Kidney (tissue), 14 donors: ENCODE results near the gene GALNT6. TPM values are rescaled to one million over a fixed set of nuclear protein-coding genes. Genes with fewer than 3 reads are reported as not detected.

Experiments
- DNase-seq, 5 donors: peaks; one replicate each; pipeline ENCODE4 v3.0.0-alpha.2; 2013 to 2020
- FAIRE-seq: peaks from 2 replicates; lab custom pipeline; 2012; peaks lifted over from hg19 to GRCh38; lab: Jason Lieb, UNC
- H3K27ac ChIP-seq, 2 donors: one replicate each; pipeline ENCODE4 v1.7.0; 2013; ENCODE audit warnings: low read depth in 2 of 2, low read length in 2 of 2, inconsistent platforms in 1 of 2
- H3K27me3 ChIP-seq: one replicate; pipeline ENCODE4 v1.7.1; 2013; ENCODE audit warnings: low read length, inconsistent platforms; ENCODE audit not compliant: control insufficient read depth, insufficient read depth
- H3K36me3 ChIP-seq, 3 donors: one replicate each; pipeline versions ENCODE4 v1.7.0 to v1.7.1; 2013; ENCODE audit warnings: low read length in 3 of 3, control low read depth in 1 of 3, inconsistent platforms in 1 of 3; ENCODE audit not compliant: insufficient read depth in 3 of 3, control insufficient read depth in 2 of 3
- H3K4me1 ChIP-seq, 3 donors: one replicate each; pipeline versions ENCODE4 v1.7.0 to v1.7.1; 2013; ENCODE audit warnings: low read length in 3 of 3, inconsistent platforms in 1 of 3, low read depth in 1 of 3; ENCODE audit not compliant: control insufficient read depth in 2 of 3, insufficient read depth in 2 of 3
- H3K4me3 ChIP-seq, 3 donors: one replicate each; pipeline versions ENCODE4 v1.7.0 to v1.8.1; 2013; ENCODE audit warnings: low read length in 3 of 3, control low read depth in 1 of 3, inconsistent platforms in 1 of 3
- H3K9ac ChIP-seq, 3 donors: one replicate each; pipeline versions ENCODE4 v1.7.0 to v1.7.1; 2013; ENCODE audit warnings: low read length in 3 of 3, control low read depth in 1 of 3, inconsistent platforms in 1 of 3
- H3K9me3 ChIP-seq, 3 donors: one replicate each; pipeline versions ENCODE4 v1.7.0 to v1.7.1; 2013; ENCODE audit warnings: low read length in 3 of 3, control low read depth in 1 of 3, inconsistent platforms in 1 of 3; ENCODE audit not compliant: control insufficient read depth in 2 of 3, insufficient read depth in 1 of 3
- intact Hi-C: fragments of 100-400 bp; cut with DNase I; formaldehyde crosslinking; loops from one replicate; pipeline ENCODE4 v1.11.1; 2022
- polyA plus RNA-seq: library from polyadenylated mRNA; stranded (reverse); fragments of 350-450 nt; fragmentation: Illumina TruSeq; extraction: RNeasy Lipid Tissue Mini Kit (QIAGEN cat#74804); gene quantifications from one replicate; pipeline ENCODE4 v1.2.3, GENCODE V29; 2014; ENCODE audit warnings: low read depth, low replicate concordance; ENCODE audit not compliant: insufficient read depth
- total RNA-seq: library from RNA; stranded (reverse); fragmentation: NEBNext Ultra II Directional; extraction: Animal tissue kit (Norgen Biotek cat#: 25700); gene quantifications from one replicate; pipeline ENCODE4 v1.2.1, GENCODE V29; 2021
- TF ChIP-seq, protein P1 (sequence below): IDR thresholded peaks from 3 replicates; pipeline ENCODE4 v1.5.1; 2012; ENCODE audit warnings: mild to moderate bottlenecking, moderate library complexity, borderline replicate concordance; ENCODE audit not compliant: insufficient read depth; ENCODE audit errors: extremely low read depth
- donor health status: control.
- donor health status: control.
- donor health status: control.
- donor health status: control.
- donor health status: control.
- donor health status: DM: yes; HTN: yes; CAD: no.
- donor health status: Normal renal cell carcinoma (clear cell type).

GALNT6 gene
- total and polyA plus RNA-seq, 2 donors from 2014 or later = 2.1 to 16.8 TPM

DNA sequence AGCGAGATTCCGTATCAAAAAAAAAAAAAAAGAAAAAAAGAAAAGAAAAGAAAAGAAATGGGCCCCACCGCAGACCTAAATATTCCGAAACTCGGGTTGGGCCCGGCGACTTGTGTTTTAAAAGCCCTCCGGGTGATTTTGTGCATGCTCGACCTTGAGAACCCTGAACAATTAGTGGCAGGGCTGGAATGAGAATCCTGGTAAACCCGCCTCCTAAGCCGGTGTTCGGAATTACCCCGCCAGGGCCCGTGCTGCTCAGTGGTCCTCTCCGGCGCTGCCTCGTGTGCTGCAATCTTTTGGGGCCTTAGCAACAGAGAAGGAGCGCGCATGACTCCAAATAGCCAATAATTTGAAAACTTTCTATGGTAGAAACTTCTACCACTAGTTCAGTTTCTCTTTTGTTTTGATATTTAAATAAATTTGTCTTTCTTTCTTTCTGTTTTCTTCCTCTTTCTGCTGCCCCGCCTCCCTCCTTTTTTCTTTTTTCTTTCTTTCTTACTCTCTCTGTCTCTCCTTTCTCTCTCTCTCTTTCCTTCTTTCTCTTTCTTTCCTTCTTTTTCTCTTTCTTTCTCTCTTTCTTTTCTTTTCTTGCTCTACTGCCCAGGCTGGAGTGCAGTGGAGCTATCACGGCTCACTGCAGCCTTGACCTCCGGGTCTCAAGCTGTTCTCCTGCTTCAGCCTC, 1.5 kb upstream of the GALNT6 start:
- no peaks in the 10 kb centered on the region for H3K9me3 ChIP-seq
- H3K27me3 ChIP-seq = no peaks in the 10 kb centered on the region
- TF ChIP-seq, protein P1, sequence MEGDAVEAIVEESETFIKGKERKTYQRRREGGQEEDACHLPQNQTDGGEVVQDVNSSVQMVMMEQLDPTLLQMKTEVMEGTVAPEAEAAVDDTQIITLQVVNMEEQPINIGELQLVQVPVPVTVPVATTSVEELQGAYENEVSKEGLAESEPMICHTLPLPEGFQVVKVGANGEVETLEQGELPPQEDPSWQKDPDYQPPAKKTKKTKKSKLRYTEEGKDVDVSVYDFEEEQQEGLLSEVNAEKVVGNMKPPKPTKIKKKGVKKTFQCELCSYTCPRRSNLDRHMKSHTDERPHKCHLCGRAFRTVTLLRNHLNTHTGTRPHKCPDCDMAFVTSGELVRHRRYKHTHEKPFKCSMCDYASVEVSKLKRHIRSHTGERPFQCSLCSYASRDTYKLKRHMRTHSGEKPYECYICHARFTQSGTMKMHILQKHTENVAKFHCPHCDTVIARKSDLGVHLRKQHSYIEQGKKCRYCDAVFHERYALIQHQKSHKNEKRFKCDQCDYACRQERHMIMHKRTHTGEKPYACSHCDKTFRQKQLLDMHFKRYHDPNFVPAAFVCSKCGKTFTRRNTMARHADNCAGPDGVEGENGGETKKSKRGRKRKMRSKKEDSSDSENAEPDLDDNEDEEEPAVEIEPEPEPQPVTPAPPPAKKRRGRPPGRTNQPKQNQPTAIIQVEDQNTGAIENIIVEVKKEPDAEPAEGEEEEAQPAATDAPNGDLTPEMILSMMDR = no peak
- peaks cover 0 to 3% (median 0%) of the 10 kb centered on the region in 3 donors for H3K4me1 ChIP-seq
- no peak overlapping the region for H3K27ac ChIP-seq
- DNase-seq (peak in 1 of 5 donors; percentile 43), FAIRE-seq (no peak)
- H3K4me3 ChIP-seq = no peak overlapping the region
- H3K36me3 ChIP-seq = no peaks in the 10 kb centered on the region
- intact Hi-C loops = no loop called here
- H3K9ac ChIP-seq = no peak overlapping the region

DNA sequence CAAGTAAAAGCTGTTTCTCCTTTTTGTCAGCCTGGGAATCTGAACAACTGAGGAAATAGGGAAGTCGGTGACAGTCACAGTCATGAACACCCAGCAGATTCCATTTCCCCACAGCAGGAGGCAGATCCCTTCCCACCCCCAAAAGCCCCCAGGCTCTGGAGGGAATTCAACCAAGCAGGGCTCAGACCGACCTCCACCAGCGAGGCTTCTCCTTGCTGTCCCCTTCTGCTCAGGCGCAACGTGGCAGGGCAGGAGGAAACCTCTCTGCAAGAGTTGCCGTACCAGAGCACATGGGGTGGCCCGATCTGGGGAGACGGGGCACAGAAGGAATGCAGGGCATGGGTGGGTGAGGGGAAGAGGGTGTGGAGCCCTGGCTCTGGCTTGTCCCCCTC, 319 bp downstream of the GALNT6 start:
- no peak overlapping the region for H3K27ac ChIP-seq
- H3K36me3 ChIP-seq = no peaks in the 10 kb centered on the region
- TF ChIP-seq, protein P1 = no peak
- peak overlapping the region; percentile 41 to 65 (median 60) for H3K4me3 ChIP-seq
- DNase-seq (peak in 2 of 5 donors; percentile 62 to 64), FAIRE-seq (no peak)
- intact Hi-C loops = no loop called here
- H3K27me3 ChIP-seq = no peaks in the 10 kb centered on the region
- H3K9me3 ChIP-seq = no peaks in the 10 kb centered on the region
- H3K4me1 ChIP-seq = peaks cover 0 to 3% (median 0%) of the 10 kb centered on the region in 3 donors
- H3K9ac ChIP-seq = peak overlapping the region in 1 of 3 donors; percentile 17

DNA sequence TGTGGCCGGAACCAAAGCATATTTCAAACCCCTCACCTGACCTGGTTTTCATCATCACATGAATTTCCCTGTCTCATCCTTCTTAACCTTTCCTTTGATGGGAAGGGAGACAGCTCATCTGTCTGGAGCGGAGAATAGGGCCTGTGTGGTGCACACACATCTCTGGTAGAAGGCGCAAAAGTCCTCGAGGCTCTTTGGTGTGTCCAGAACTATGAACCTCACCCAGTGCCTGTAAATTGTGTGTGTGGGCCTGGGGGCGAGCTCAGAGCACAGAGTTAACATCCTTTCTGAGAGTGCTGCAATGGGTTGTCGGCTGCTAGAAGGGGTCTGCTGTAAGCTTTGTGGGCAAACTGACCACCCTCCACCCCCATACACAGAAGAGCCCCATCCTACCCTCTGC, 749 bp downstream of the GALNT6 start:
- H3K9ac ChIP-seq = no peak overlapping the region
- no peaks in the 10 kb centered on the region for H3K27me3 ChIP-seq
- no peak for FAIRE-seq
- peaks cover 0 to 3% (median 0%) of the 10 kb centered on the region in 3 donors for H3K4me1 ChIP-seq
- H3K9me3 ChIP-seq = no peaks in the 10 kb centered on the region
- no peak overlapping the region for H3K27ac ChIP-seq
- H3K36me3 ChIP-seq = no peaks in the 10 kb centered on the region
- H3K4me3 ChIP-seq = no peak overlapping the region
- DNase-seq = no peak
- intact Hi-C loops = no loop called here
- TF ChIP-seq, protein P1 = no peak
